B cell (primary cell): Measurements from ENCODE around the gene TENM4. TPM values are rescaled to one million over a fixed set of nuclear protein-coding genes. Genes with fewer than 3 reads are reported as not detected.

Source experiments
- ATAC-seq: fragments of 200-7000 bp; cut with Tn5 transposase; one replicate; pipeline ENCODE4 v1.10.0; 2021; ENCODE audit warnings: low read depth, mild to moderate bottlenecking, moderate number of reproducible peaks, moderate library complexity
- CTCF ChIA-PET: fragments of 350-600 bp; sonication (Branson Sonifier 250); formaldehyde crosslinking; loops from one replicate; lab custom pipeline; 2021; ENCODE audit warnings: antibody characterized with exemption, inconsistent platforms; lab: Charles Lee
- POLR2A ChIA-PET: fragments of 350-600 bp; sonication (Branson Sonifier 250); formaldehyde crosslinking; loops from one replicate; lab custom pipeline; 2021; ENCODE audit warnings: antibody characterized with exemption; lab: Charles Lee
- DNase-seq: peaks from one replicate; pipeline ENCODE4 v3.0.0; 2013
- H2AFZ ChIP-seq: 2 replicates; pipeline ENCODE4 v1.6.1; 2012; ENCODE audit warnings: mild to moderate bottlenecking, low read depth, low read length; ENCODE audit not compliant: insufficient read depth, poor library complexity, severe bottlenecking
- H3K27ac ChIP-seq, 2 donors: 1 replicate in 1 of 2; 2 replicates in 1 of 2; pipeline ENCODE4 v1.5.1; 2012 to 2013; ENCODE audit warnings: low read length in 2 of 2, mild to moderate bottlenecking in 2 of 2, moderate library complexity in 1 of 2
- H3K27me3 ChIP-seq, 4 experiments: fragments of 200-600 bp in 1 of 4; sonication (generic) in 1 of 4; replicated peaks in 1 of 4; 1 replicate in 2 of 4; 2 replicates in 2 of 4; pipeline versions ENCODE4 v1.6.1 to v1.7.0; 2013 to 2016; ENCODE audit warnings: low read length in 3 of 4, mild to moderate bottlenecking in 2 of 4, mixed read lengths in 1 of 4, moderate library complexity in 1 of 4; ENCODE audit not compliant: insufficient read depth in 4 of 4, control insufficient read depth in 3 of 4; ENCODE audit errors: control extremely low read depth in 1 of 4
- H3K36me3 ChIP-seq, 2 experiments: replicated peaks in 1 of 2; 1 replicate in 1 of 2; 2 replicates in 1 of 2; pipeline versions ENCODE4 v1.6.1 to v1.7.1; 2013; ENCODE audit warnings: low read length in 1 of 2; ENCODE audit not compliant: insufficient read depth in 2 of 2, control insufficient read depth in 1 of 2; ENCODE audit errors: control extremely low read depth in 1 of 2, extremely low read depth in 1 of 2
- H3K4me1 ChIP-seq, 2 donors: fragments of 200-600 bp in 1 of 2; sonication (generic) in 1 of 2; 1 replicate in 1 of 2; 2 replicates in 1 of 2; pipeline versions ENCODE4 v1.5.1 to v1.6.1; 2013 to 2017; ENCODE audit warnings: low read length in 2 of 2; ENCODE audit not compliant: control insufficient read depth in 2 of 2, insufficient read depth in 2 of 2
- H3K4me2 ChIP-seq: replicated peaks from 2 replicates; pipeline ENCODE3; 2012; ENCODE audit warnings: mild to moderate bottlenecking, low read depth, low read length; ENCODE audit not compliant: poor library complexity, severe bottlenecking
- H3K4me3 ChIP-seq, 5 experiments: fragments of 200-600 bp in 1 of 5; sonication (generic) in 1 of 5; 1 replicate in 3 of 5; 2 replicates in 2 of 5; pipeline versions ENCODE4 v1.5.1 to v1.7.0; 2011 to 2016; ENCODE audit warnings: low read length in 4 of 5, mild to moderate bottlenecking in 4 of 5, low read depth in 2 of 5, control low read depth in 1 of 5, moderate library complexity in 1 of 5; ENCODE audit not compliant: insufficient read depth in 1 of 5; ENCODE audit errors: control extremely low read depth in 1 of 5, extremely low read depth in 1 of 5
- H3K79me2 ChIP-seq: fragments of 200-600 bp; sonication (generic); one replicate; pipeline ENCODE4 v1.6.0; 2016; ENCODE audit warnings: low read length; ENCODE audit not compliant: control insufficient read depth, insufficient read depth
- H3K9ac ChIP-seq: fragments of 200-600 bp; sonication (generic); 2 replicates; pipeline ENCODE4 v1.6.1; 2017; ENCODE audit warnings: mild to moderate bottlenecking, low read length, moderate library complexity
- H3K9me3 ChIP-seq, 3 donors: one replicate each; pipeline versions ENCODE4 v1.6.1 to v1.7.1; 2013; ENCODE audit warnings: low read length in 2 of 3; ENCODE audit not compliant: control insufficient read depth in 2 of 3, insufficient read depth in 1 of 3; ENCODE audit errors: control extremely low read depth in 1 of 3
- H4K20me1 ChIP-seq: 2 replicates; pipeline ENCODE4 v1.6.0; 2012; ENCODE audit warnings: mild to moderate bottlenecking, low read length; ENCODE audit not compliant: insufficient read depth, control insufficient read depth, poor library complexity, severe bottlenecking
- H3K27ac Mint-ChIP-seq: one replicate; pipeline ENCODE4 v1.8.0; 2021; ENCODE audit warnings: mixed read lengths
- H3K27me3 Mint-ChIP-seq: one replicate; pipeline ENCODE4 v1.8.0; 2021; ENCODE audit warnings: mixed read lengths
- H3K4me1 Mint-ChIP-seq: one replicate; pipeline ENCODE4 v1.8.0; 2021; ENCODE audit warnings: mixed read lengths
- H3K4me3 Mint-ChIP-seq: one replicate; pipeline ENCODE4 v1.8.0; 2021; ENCODE audit warnings: mixed read lengths
- H3K9me3 Mint-ChIP-seq: one replicate; pipeline ENCODE4 v1.8.0; 2022; ENCODE audit warnings: mixed read lengths; ENCODE audit not compliant: insufficient read depth
- CTCF ChIP-seq: fragments of 200-600 bp; IDR thresholded peaks from one replicate; pipeline ENCODE4 v1.8.0; 2022; ENCODE audit warnings: antibody characterized with exemption, mild to moderate bottlenecking
- EZH2 ChIP-seq: IDR thresholded peaks from 2 replicates; pipeline ENCODE4 v1.6.1; 2012; ENCODE audit warnings: borderline replicate concordance, low read depth, mild to moderate bottlenecking, moderate library complexity, low read length; ENCODE audit not compliant: insufficient read depth, poor library complexity, severe bottlenecking
- WGBS: methylation state at CpG from one replicate; pipeline ENCODE4 v1.1.5; 2013; ENCODE audit warnings: missing lambda C conversion rate; ENCODE audit not compliant: insufficient coverage; 5-methylcytosine and 5-hydroxymethylcytosine counted together
- intact Hi-C: fragments of 100-400 bp; cut with micrococcal nuclease; formaldehyde crosslinking; loops from one replicate; pipeline ENCODE4 v1.10.0; 2022
- polyA plus RNA-seq: library from polyadenylated mRNA; depleted of rRNA; stranded (reverse); fragments of >200 nt; gene quantifications from 2 replicates; pipeline ENCODE4 v1.2.3, GENCODE V29; 2012
- total RNA-seq, 2 donors: library from RNA; stranded (reverse); fragments of 120-200 nt in 1 of 2; gene quantifications; 1 replicate in 1 of 2; 2 replicates in 1 of 2; pipeline versions ENCODE4 v1.2.3 to v1.2.4, GENCODE V29; 2013 to 2022

TENM4 gene
- total and polyA plus RNA-seq, 2 donors (not counting 1 experiment from before 2014, with no cell fraction given): 0.09 to 5.7 TPM

- no peaks in the 10 kb centered on the region for H3K4me1 ChIP-seq
- no peaks in the 10 kb centered on the region for H4K20me1 ChIP-seq
- H3K9ac ChIP-seq: no peak overlapping the region
- no peaks in the 10 kb centered on the region for H3K27me3 ChIP-seq
- peaks cover 0 to 4% (median 0%) of the 10 kb centered on the region in 3 donors for H3K9me3 ChIP-seq
- Mint-ChIP-seq H3K9me3 (peaks cover 8% of the 10 kb centered on the region), H3K4me1 (no peaks in the 10 kb centered on the region), H3K27me3 (no peaks in the 10 kb centered on the region), H3K4me3 (no peak overlapping the region), H3K27ac (no peak overlapping the region)
- POLR2A ChIA-PET: no interaction called here
- CTCF ChIA-PET: no interaction called here
- ATAC-seq (no peak), DNase-seq (no peak)
- WGBS: 61% methylated on average over 3 of the region's 4 CpGs
- no peaks in the 10 kb centered on the region for H3K79me2 ChIP-seq
- no peaks in the 10 kb centered on the region for H3K36me3 ChIP-seq
- H3K4me2 ChIP-seq: no peak overlapping the region
- H2AFZ ChIP-seq: no peak overlapping the region
- no peak overlapping the region for H3K4me3 ChIP-seq
- intact Hi-C loops: no loop called here
- H3K27ac ChIP-seq: no peak overlapping the region
- TF ChIP-seq EZH2: no peak
- TF ChIP-seq CTCF: no peak
These were observed 319.5 kb downstream of the TENM4 start for GRCh38 chr11:79121351-79121750.

GRCh38 chr11:79119491-79120284, 321.1 kb downstream of the TENM4 start:
- whole genome bisulfite sequencing: 63% methylated on average over 5 of the region's 8 CpGs
- H3K9me3 Mint-ChIP-seq: peaks cover 2% of the 10 kb centered on the region
- intact Hi-C loops: no loop called here
- Histone ChIP-seq H3K79me2 (no peaks in the 10 kb centered on the region), H3K27ac (no peak overlapping the region), H3K9me3 (no peaks in the 10 kb centered on the region), H3K4me3 (no peak overlapping the region), H3K27me3 (no peaks in the 10 kb centered on the region), H3K4me2 (no peak overlapping the region), H3K36me3 (no peaks in the 10 kb centered on the region), H4K20me1 (no peaks in the 10 kb centered on the region), H3K4me1 (no peaks in the 10 kb centered on the region), H2AFZ (no peak overlapping the region), H3K9ac (no peak overlapping the region)
- CTCF ChIA-PET: interaction anchor here (0.5 kb wide), 1 partner anchor 22 kb away, joined by 3 read pairs; no protein-coding TSS in a partner anchor
- POLR2A ChIA-PET: no interaction called here
- ATAC-seq: no peak
- no peaks in the 10 kb centered on the region for H3K4me1 Mint-ChIP-seq
- H3K27ac Mint-ChIP-seq: no peak overlapping the region
- TF ChIP-seq EZH2 (no peak), CTCF (no peak)
- no peaks in the 10 kb centered on the region for H3K27me3 Mint-ChIP-seq
- no peak overlapping the region for H3K4me3 Mint-ChIP-seq
- no peak for DNase-seq
